ENCODE data around the gene PLA2G4B.

Gene PLA2G4B

DNA sequence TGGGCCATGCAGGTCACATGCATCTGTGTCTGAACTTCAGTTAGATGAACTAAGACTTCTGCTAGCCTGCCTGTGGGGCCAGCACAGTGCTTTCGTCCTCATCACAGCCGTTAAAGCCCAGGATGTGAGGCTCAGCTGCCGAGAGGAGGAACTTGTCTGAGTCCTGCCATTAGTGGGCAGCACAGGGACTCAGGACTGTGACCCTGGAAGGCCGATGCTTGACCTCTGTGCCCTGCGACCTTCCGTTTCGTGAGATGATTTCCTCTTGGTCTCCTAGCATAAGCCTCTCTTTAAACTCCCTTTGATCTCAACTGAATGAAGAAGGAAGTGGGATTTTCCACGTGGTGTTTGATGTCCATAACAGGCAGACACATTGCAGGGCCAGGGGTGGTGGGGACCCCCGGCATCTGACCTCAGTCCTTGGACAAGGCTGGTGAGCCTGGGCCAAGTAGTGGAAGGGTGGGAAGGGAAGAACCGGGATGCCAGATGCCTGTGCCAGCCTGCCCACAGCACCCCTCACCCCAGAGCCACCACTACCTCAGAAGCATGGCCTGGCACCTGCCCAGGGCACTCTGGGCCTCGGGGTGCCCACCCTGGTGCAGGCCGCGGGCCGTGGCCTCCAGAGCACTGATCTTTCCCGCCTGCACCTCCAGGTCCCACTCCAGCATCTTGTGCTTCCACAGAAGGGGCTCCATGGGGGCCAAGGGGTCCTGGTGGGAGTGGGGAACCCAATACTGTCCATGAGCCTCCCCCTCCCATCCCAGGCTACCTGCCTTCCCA is 21.6 kb downstream of the PLA2G4B start:
- FAIRE-seq (no peak), DNase-seq (ENCODE audit: insufficient read length, low spot score) (no peak)
- no peak for TF ChIP-seq POLR2A (IDR thresholded peaks at IDR 0.05; ENCODE audit: low read depth, low read length)
- TF ChIP-seq TAF1 (IDR thresholded peaks at IDR 0.05; ENCODE audit: low read depth, low read length) = no peak
- no peak for TF ChIP-seq POU2F2 (IDR thresholded peaks at IDR 0.05; ENCODE audit: low read depth, low read length)
- no peak for TF ChIP-seq POLR2AphosphoS5 (IDR thresholded peaks at IDR 0.05; ENCODE audit: low read depth, low read length)
- TF ChIP-seq SPI1 (IDR thresholded peaks at IDR 0.05; ENCODE audit: low read depth, low read length) = no peak
- no peak for TF ChIP-seq PAX5 (IDR thresholded peaks at IDR 0.05; ENCODE audit: insufficient read depth, low read length, severe bottlenecking)

DNA sequence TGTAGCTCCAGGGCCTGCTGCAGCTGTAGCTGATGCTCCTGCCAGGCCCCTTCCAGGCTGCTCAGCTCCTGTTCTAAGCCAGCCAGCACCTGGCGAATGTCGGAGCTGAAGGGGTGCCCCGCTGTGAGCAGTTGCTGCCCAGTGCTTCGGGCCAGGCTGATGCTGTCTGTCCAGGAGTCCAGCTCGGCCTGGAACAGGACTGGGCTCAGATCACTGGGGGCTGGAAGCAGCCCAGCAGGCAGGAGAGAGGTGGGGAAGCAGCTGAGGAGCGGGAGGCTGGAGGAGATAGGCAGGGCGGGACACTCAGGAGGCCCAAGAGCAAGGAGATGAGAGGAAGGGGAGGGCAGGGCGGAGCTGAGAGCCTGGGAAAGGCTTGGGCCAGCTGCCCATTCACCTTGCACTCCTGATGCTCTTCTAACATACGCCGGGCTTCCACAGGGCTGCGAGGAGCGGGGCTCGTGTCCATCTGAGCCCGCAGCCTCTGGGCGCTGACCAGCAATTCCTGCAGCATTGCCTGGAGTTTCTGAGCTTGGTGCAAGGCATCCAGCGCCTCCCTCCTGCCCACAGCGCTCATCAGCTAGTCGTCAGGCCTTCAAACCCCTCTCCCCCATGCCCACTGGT is 23.2 kb downstream of the PLA2G4B start:
- FAIRE-seq (no peak), DNase-seq (ENCODE audit: insufficient read length, low spot score) (no peak)
- TF ChIP-seq SPI1 (IDR thresholded peaks at IDR 0.05; ENCODE audit: low read depth, low read length) = no peak
- no peak for TF ChIP-seq POU2F2 (IDR thresholded peaks at IDR 0.05; ENCODE audit: low read depth, low read length)
- TF ChIP-seq POLR2AphosphoS5 (IDR thresholded peaks at IDR 0.05; ENCODE audit: low read depth, low read length) = no peak
- TF ChIP-seq POLR2A (IDR thresholded peaks at IDR 0.05; ENCODE audit: low read depth, low read length) = no peak
- TF ChIP-seq TAF1 (IDR thresholded peaks at IDR 0.05; ENCODE audit: low read depth, low read length) = no peak
- TF ChIP-seq PAX5 (IDR thresholded peaks at IDR 0.05; ENCODE audit: insufficient read depth, low read length, severe bottlenecking) = no peak

DNA sequence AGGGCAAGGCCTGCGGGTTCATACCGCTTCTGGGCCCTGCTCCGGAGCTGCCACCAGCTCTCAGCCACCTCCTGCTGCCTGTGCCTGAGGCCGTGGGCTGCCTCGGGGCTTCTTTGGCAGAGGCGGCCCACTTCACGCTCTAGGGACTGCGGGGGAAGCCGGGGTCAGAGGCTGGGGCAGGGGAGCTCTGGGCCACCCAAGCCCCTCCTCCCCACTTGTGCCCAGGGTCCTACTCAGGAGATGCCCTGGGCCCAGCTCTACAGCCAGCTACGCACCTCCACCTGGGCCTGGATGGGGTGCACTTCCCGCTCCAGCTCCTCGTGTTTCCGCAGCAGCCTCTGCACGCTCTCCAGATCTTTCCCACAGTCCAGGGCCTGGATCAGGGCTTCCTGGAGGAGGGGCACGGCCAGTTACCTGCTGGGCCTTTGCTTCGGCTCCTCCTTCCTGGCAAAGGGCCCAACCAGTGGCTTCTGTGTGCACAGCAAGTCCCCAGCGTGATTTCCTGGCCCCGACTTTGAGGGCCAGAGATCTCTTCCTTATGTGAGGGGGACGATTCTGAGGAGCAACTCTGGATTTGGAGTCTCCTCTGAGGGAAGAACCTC is 24.0 kb downstream of the PLA2G4B start:
- TF ChIP-seq TAF1 (IDR thresholded peaks at IDR 0.05; ENCODE audit: low read depth, low read length) = no peak
- TF ChIP-seq POLR2AphosphoS5 (IDR thresholded peaks at IDR 0.05; ENCODE audit: low read depth, low read length) = no peak
- no peak for TF ChIP-seq POU2F2 (IDR thresholded peaks at IDR 0.05; ENCODE audit: low read depth, low read length)
- TF ChIP-seq PAX5 (IDR thresholded peaks at IDR 0.05; ENCODE audit: insufficient read depth, low read length, severe bottlenecking) = no peak
- TF ChIP-seq POLR2A (IDR thresholded peaks at IDR 0.05; ENCODE audit: low read depth, low read length) = no peak
- no peak for TF ChIP-seq SPI1 (IDR thresholded peaks at IDR 0.05; ENCODE audit: low read depth, low read length)
- FAIRE-seq (no peak), DNase-seq (ENCODE audit: insufficient read length, low spot score) (no peak)

DNA sequence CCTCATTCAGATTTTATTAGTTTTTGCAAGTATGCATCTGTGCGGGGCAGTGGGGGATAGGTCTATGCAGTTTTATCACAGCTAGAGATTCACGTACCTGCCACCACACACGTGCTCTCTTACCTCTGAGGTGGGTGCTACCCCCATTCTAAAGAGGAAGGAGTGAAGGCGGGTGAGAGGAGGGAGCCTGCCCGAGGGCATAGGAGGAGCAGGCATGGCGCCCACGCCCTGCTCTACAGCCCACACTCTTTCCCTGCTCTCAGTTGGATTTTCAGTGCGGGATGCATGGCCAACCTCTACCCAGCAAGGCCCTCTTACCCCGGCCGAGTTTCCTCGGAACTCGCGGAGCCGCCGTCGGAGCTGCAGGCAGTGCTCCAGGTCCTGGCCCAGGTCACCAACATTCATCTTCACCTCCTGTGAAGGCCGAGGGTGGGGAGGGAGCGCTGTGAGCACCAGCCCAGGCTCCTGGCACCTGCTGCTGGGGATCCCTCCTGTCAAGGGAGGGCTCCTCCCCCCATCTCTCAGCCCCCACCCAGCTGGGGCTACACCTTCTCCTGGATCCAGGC is 26.9 kb downstream of the PLA2G4B start:
- FAIRE-seq = no peak
- TF ChIP-seq TAF1 (IDR thresholded peaks at IDR 0.05; ENCODE audit: low read depth, low read length) (no peak), POLR2A (IDR thresholded peaks at IDR 0.05; ENCODE audit: low read depth, low read length) (no peak), POLR2AphosphoS5 (IDR thresholded peaks at IDR 0.05; ENCODE audit: low read depth, low read length) (no peak), PAX5 (IDR thresholded peaks at IDR 0.05; ENCODE audit: insufficient read depth, low read length, severe bottlenecking) (no peak), POU2F2 (IDR thresholded peaks at IDR 0.05; ENCODE audit: low read depth, low read length) (no peak), SPI1 (IDR thresholded peaks at IDR 0.05; ENCODE audit: low read depth, low read length) (no peak)

DNA sequence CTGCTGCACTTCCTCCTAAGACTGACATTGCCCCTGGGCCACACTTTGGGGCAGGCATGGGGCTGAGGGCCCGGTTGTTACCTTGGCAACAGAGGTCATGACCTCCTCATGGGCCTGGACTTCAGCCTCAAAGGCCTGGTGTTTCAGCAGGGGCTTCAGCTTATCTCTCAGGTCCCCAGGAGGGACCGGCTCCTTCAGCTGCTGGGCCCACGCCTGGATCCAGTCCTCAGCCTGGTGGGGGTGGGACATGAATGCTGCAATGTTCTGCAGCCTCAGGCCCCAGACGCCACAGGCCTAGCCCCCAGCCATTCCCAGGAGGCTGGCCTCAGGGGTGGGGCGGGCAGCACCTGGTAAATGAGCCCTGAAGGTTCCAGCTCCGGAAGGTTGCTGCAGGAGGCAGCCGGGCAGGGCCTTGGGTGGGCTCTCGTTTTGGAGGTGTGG is 27.6 kb downstream of the PLA2G4B start:
- no peak for TF ChIP-seq POLR2A (IDR thresholded peaks at IDR 0.05; ENCODE audit: low read depth, low read length)
- TF ChIP-seq SPI1 (IDR thresholded peaks at IDR 0.05; ENCODE audit: low read depth, low read length) = no peak
- no peak for TF ChIP-seq TAF1 (IDR thresholded peaks at IDR 0.05; ENCODE audit: low read depth, low read length)
- no peak for TF ChIP-seq PAX5 (IDR thresholded peaks at IDR 0.05; ENCODE audit: insufficient read depth, low read length, severe bottlenecking)
- TF ChIP-seq POLR2AphosphoS5 (IDR thresholded peaks at IDR 0.05; ENCODE audit: low read depth, low read length) = no peak
- no peak for TF ChIP-seq POU2F2 (IDR thresholded peaks at IDR 0.05; ENCODE audit: low read depth, low read length)
- DNase-seq (ENCODE audit: insufficient read length, low spot score) = no peak
- FAIRE-seq = no peak

More for the DNA sequence above, 26.9 kb downstream of the PLA2G4B start:
- DNase-seq (ENCODE audit: insufficient read length, low spot score) = no peak

DNA sequence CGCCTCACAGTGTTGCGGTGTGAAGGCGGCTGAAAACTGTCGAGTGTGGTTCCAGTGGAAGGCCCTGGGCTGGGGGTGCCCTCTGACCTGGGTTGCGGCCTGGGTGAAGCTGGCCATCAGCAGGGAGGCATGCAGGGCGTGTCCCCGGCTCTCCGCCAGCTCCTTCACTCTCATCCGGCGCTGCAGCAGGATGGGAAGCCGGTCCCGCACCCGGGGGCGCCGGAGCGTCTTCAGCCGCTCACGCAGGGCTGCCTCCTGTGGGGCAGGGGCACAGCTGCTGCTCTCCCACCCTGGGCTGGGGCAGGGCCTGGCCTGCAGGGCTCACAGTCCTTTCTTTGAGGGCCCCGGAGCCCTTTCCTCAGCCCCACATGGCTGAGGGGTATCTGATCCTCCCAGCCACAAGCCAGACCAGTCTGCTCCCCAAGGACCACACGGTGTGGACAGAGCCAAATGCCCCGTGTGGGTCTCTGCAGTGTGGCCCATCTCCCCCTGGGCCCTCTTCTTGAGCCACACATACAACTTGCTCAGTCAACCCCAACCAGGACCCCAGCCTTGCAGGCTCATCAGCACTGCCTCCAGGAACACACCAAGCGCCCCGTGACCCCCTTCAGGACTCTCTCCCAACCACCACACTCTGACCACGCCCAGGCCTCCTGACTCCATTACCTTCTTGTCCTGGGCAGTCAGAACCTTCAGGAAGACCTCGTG is 28.4 kb downstream of the PLA2G4B start:
- no peak for DNase-seq (ENCODE audit: insufficient read length, low spot score)
- TF ChIP-seq POLR2A (IDR thresholded peaks at IDR 0.05; ENCODE audit: low read depth, low read length) = no peak
- TF ChIP-seq SPI1 (IDR thresholded peaks at IDR 0.05; ENCODE audit: low read depth, low read length) = no peak
- no peak for TF ChIP-seq POU2F2 (IDR thresholded peaks at IDR 0.05; ENCODE audit: low read depth, low read length)
- TF ChIP-seq POLR2AphosphoS5 (IDR thresholded peaks at IDR 0.05; ENCODE audit: low read depth, low read length) = no peak
- TF ChIP-seq PAX5 (IDR thresholded peaks at IDR 0.05; ENCODE audit: insufficient read depth, low read length, severe bottlenecking) = no peak
- no peak for TF ChIP-seq TAF1 (IDR thresholded peaks at IDR 0.05; ENCODE audit: low read depth, low read length)
- no peak for FAIRE-seq

GRCh38 chr15:41868321-41868720 is 29.7 kb downstream of the PLA2G4B start:
- no peak for FAIRE-seq
- no peak for DNase-seq (ENCODE audit: insufficient read length, low spot score)
- TF ChIP-seq POLR2A (IDR thresholded peaks at IDR 0.05; ENCODE audit: low read depth, low read length) (no peak), TAF1 (IDR thresholded peaks at IDR 0.05; ENCODE audit: low read depth, low read length) (no peak), PAX5 (IDR thresholded peaks at IDR 0.05; ENCODE audit: insufficient read depth, low read length, severe bottlenecking) (no peak), POU2F2 (IDR thresholded peaks at IDR 0.05; ENCODE audit: low read depth, low read length) (no peak), SPI1 (IDR thresholded peaks at IDR 0.05; ENCODE audit: low read depth, low read length) (no peak), POLR2AphosphoS5 (IDR thresholded peaks at IDR 0.05; ENCODE audit: low read depth, low read length) (no peak)

DNA sequence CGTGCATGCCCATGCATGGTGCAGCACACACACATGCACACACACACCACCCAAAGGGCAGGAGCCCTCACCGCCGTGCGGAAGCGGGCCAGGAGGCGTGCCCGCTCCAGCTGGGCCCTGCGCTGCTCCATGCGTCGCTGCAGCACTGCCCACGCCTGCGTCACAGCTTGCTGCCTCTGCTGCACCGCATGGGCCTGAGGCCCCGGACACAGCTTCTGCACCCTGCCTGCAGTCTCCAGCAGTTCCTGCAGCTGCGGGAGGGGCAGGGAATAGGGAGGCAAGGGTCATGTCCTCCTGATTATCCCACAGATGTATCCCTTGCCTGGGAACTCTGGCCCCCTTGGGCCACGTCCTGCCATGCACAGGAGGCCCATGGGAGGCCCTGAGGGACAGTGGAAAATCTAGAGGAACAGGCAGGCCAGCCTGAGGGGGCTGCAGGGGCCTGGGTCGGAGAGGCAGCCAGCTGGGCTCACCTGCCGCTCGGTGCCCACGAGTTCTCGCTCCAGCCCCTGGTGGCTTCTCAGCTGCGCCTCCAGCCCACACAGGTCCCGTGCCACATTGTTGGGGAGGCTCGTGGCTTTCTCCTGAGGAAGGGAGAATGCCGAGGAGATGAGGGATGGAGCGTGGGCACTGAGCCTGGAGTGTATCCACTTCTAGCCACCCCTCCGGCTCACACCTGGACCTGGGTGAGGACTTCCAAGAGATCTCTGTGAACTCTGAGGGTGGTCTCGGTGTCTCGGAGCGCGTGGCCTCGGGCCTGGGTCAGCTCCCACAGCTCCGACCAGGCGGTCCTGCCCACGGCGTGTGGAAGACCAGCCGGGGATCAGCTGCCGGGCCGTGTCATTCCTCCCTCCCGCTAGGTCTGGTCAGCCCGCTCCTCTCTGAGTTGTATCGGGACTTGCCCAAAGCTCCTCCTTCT is 31.4 kb downstream of the PLA2G4B start:
- DNase-seq (ENCODE audit: insufficient read length, low spot score) (no peak), FAIRE-seq (no peak)
- TF ChIP-seq POU2F2 (IDR thresholded peaks at IDR 0.05; ENCODE audit: low read depth, low read length) (no peak), PAX5 (IDR thresholded peaks at IDR 0.05; ENCODE audit: insufficient read depth, low read length, severe bottlenecking) (no peak), TAF1 (IDR thresholded peaks at IDR 0.05; ENCODE audit: low read depth, low read length) (no peak), SPI1 (IDR thresholded peaks at IDR 0.05; ENCODE audit: low read depth, low read length) (no peak), POLR2A (IDR thresholded peaks at IDR 0.05; ENCODE audit: low read depth, low read length) (no peak)

All from GM12891 (cell line).